ENCODE results near the gene NDUFA12.

Gene NDUFA12

GRCh38 chr12:94930772-94931171 lies 72.7 kb downstream of the NDUFA12 start:
- no peaks in the 10 kb centered on the region for H3K36me3 ChIP-seq (ENCODE audit: insufficient read depth, low read length)
- no peaks in the 10 kb centered on the region for H3K4me1 ChIP-seq (ENCODE audit: control insufficient read depth, insufficient read depth, low read length)
- H3K4me3 ChIP-seq (ENCODE audit: low read length), result no peak overlapping the region
- no peak overlapping the region for H3K4me2 ChIP-seq (ENCODE audit: low read length)
- no peaks in the 10 kb centered on the region for H3K9me3 ChIP-seq (replicated peaks; ENCODE audit: low read length)
- H3K9ac ChIP-seq (ENCODE audit: low read depth, low read length), result no peak overlapping the region
- peaks cover 5% of the 10 kb centered on the region for H3K27me3 ChIP-seq (ENCODE audit: control insufficient read depth, insufficient read depth, low read length)

DNA sequence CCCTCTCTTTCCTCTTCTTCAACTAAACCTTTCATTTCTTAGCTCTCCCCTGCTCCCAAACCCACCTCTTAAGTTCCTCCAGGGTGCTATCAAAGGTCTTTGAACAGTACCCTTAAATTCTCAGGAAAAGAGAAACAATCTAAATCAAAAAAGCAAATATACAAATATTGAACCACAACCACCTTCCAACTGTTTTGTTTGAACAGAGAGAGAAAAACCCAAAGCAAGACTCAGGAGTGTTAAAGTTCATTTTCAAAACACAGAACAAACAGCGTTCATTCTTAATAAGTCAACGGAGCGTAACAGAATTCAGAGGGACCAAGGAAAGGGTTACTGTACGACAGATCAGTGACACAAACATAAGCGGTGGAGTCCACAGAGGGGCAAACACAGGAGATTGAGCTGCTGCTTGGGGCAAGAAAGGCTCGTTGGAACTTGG lies 73.3 kb downstream of the NDUFA12 start:
- Histone ChIP-seq H3K4me1 (ENCODE audit: control insufficient read depth, insufficient read depth, low read length) (no peaks in the 10 kb centered on the region), H3K9ac (ENCODE audit: low read depth, low read length) (no peak overlapping the region), H3K4me3 (ENCODE audit: low read length) (no peak overlapping the region), H3K9me3 (replicated peaks; ENCODE audit: low read length) (no peaks in the 10 kb centered on the region), H3K4me2 (ENCODE audit: low read length) (no peak overlapping the region), H3K27me3 (ENCODE audit: control insufficient read depth, insufficient read depth, low read length) (peaks cover 5% of the 10 kb centered on the region), H3K36me3 (ENCODE audit: insufficient read depth, low read length) (no peaks in the 10 kb centered on the region)

GRCh38 chr12:94929780-94930179 lies 73.7 kb downstream of the NDUFA12 start:
- Histone ChIP-seq H3K9ac (ENCODE audit: low read depth, low read length) (no peak overlapping the region), H3K27me3 (ENCODE audit: control insufficient read depth, insufficient read depth, low read length) (peaks cover 5% of the 10 kb centered on the region), H3K4me3 (ENCODE audit: low read length) (no peak overlapping the region), H3K4me2 (ENCODE audit: low read length) (no peak overlapping the region), H3K36me3 (ENCODE audit: insufficient read depth, low read length) (no peaks in the 10 kb centered on the region), H3K9me3 (replicated peaks; ENCODE audit: low read length) (no peaks in the 10 kb centered on the region), H3K4me1 (ENCODE audit: control insufficient read depth, insufficient read depth, low read length) (no peaks in the 10 kb centered on the region)

DNA sequence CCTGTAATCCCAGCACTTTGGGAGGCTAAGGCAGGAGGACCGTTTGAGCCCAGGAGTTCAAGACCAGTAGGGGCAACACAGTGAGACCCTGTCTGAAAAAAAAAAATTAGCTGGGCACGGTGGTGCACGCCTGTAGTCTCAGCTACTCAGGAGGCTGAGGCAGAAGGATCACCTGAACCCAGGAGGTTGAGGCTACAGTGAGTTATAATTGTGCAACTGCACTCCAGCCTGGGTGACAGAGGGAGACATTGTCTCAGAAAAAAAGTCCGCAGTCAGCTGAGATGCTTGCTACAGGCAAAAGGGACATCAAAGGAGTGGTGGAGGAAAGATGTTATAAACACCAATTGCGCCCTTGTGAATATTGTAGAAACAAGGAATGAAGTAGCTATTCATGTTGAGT lies 77.8 kb downstream of the NDUFA12 start:
- Histone ChIP-seq H3K9me3 (replicated peaks; ENCODE audit: low read length) (no peaks in the 10 kb centered on the region), H3K9ac (ENCODE audit: low read depth, low read length) (no peak overlapping the region), H3K4me2 (ENCODE audit: low read length) (no peak overlapping the region), H3K4me1 (ENCODE audit: control insufficient read depth, insufficient read depth, low read length) (no peaks in the 10 kb centered on the region), H3K36me3 (ENCODE audit: insufficient read depth, low read length) (no peaks in the 10 kb centered on the region), H3K27me3 (ENCODE audit: control insufficient read depth, insufficient read depth, low read length) (peaks cover 5% of the 10 kb centered on the region), H3K4me3 (ENCODE audit: low read length) (no peak overlapping the region)

- H3K27me3 ChIP-seq (ENCODE audit: control insufficient read depth, insufficient read depth, low read length), result peaks cover under 1% of the 10 kb centered on the region
- H3K9me3 ChIP-seq (replicated peaks; ENCODE audit: low read length), result no peaks in the 10 kb centered on the region
- H3K4me3 ChIP-seq (ENCODE audit: low read length), result no peak overlapping the region
- no peaks in the 10 kb centered on the region for H3K36me3 ChIP-seq (ENCODE audit: insufficient read depth, low read length)
- H3K4me1 ChIP-seq (ENCODE audit: control insufficient read depth, insufficient read depth, low read length), result no peaks in the 10 kb centered on the region
- H3K9ac ChIP-seq (ENCODE audit: low read depth, low read length), result no peak overlapping the region
- H3K4me2 ChIP-seq (ENCODE audit: low read length), result no peak overlapping the region
Measured at GRCh38 chr12:94925206-94925605, 78.3 kb downstream of the NDUFA12 start.

GRCh38 chr12:94922561-94922960 lies 80.9 kb downstream of the NDUFA12 start:
- no peaks in the 10 kb centered on the region for H3K9me3 ChIP-seq (replicated peaks; ENCODE audit: low read length)
- no peak overlapping the region for H3K4me2 ChIP-seq (ENCODE audit: low read length)
- H3K4me1 ChIP-seq (ENCODE audit: control insufficient read depth, insufficient read depth, low read length), result no peaks in the 10 kb centered on the region
- no peaks in the 10 kb centered on the region for H3K27me3 ChIP-seq (ENCODE audit: control insufficient read depth, insufficient read depth, low read length)
- no peaks in the 10 kb centered on the region for H3K36me3 ChIP-seq (ENCODE audit: insufficient read depth, low read length)
- no peak overlapping the region for H3K9ac ChIP-seq (ENCODE audit: low read depth, low read length)
- H3K4me3 ChIP-seq (ENCODE audit: low read length), result no peak overlapping the region
